Measurements from ENCODE around the gene MAGI2. TPM values are rescaled to one million over a fixed set of nuclear protein-coding genes. Genes with fewer than 3 reads are reported as not detected.

MAGI2 gene
- total and polyA plus RNA-seq, 8 donors = 6.1 to 9.2 (median 7.1) TPM

- Histone ChIP-seq H3K4me3 (no peak overlapping the region), H3K36me3 (no peaks in the 10 kb centered on the region), H3K4me1 (no peaks in the 10 kb centered on the region), H3K9me3 (no peaks in the 10 kb centered on the region), H3K27ac (no peak overlapping the region), H3K27me3 (no peaks in the 10 kb centered on the region)
- intact Hi-C loops (cut with DNase I) = no loop called here
- no peak for TF ChIP-seq CTCF (IDR thresholded peaks at IDR 0.05)
- no peak for ATAC-seq
- no peak for DNase-seq
Measured at GRCh38 chr7:79240413-79240812, 213.1 kb downstream of the MAGI2 start.

- Histone ChIP-seq H3K27ac (no peak overlapping the region), H3K4me1 (no peaks in the 10 kb centered on the region), H3K4me3 (no peak overlapping the region), H3K36me3 (no peaks in the 10 kb centered on the region), H3K27me3 (no peaks in the 10 kb centered on the region), H3K9me3 (no peaks in the 10 kb centered on the region)
- no peak for TF ChIP-seq CTCF (IDR thresholded peaks at IDR 0.05)
- no peak for DNase-seq
- no peak for ATAC-seq
- intact Hi-C loops (cut with DNase I) = no loop called here
Measured at GRCh38 chr7:79236352-79237028, 217.0 kb downstream of the MAGI2 start.

GRCh38 chr7:79227044-79227443, 226.4 kb downstream of the MAGI2 start:
- no peaks in the 10 kb centered on the region for H3K9me3 ChIP-seq
- no peaks in the 10 kb centered on the region for H3K27me3 ChIP-seq
- no peak overlapping the region for H3K27ac ChIP-seq
- no peak for TF ChIP-seq CTCF (IDR thresholded peaks at IDR 0.05)
- ATAC-seq (no peak), DNase-seq (no peak)
- H3K36me3 ChIP-seq = no peaks in the 10 kb centered on the region
- no peaks in the 10 kb centered on the region for H3K4me1 ChIP-seq
- intact Hi-C loops (cut with DNase I) = no loop called here
- H3K4me3 ChIP-seq = no peak overlapping the region

- no peak for ATAC-seq
- Histone ChIP-seq H3K27ac (no peak overlapping the region), H3K4me1 (no peaks in the 10 kb centered on the region), H3K9me3 (no peaks in the 10 kb centered on the region), H3K4me3 (no peak overlapping the region), H3K36me3 (no peaks in the 10 kb centered on the region), H3K27me3 (no peaks in the 10 kb centered on the region)
- DNase-seq = no peak
- intact Hi-C loops (cut with DNase I) = no loop called here
- no peak for TF ChIP-seq CTCF (IDR thresholded peaks at IDR 0.05)
Measured at GRCh38 chr7:79221211-79221610, 232.3 kb downstream of the MAGI2 start.

GRCh38 chr7:79217976-79218626, 235.4 kb downstream of the MAGI2 start:
- no peak overlapping the region for H3K4me3 ChIP-seq
- H3K27ac ChIP-seq = no peak overlapping the region
- H3K36me3 ChIP-seq = no peaks in the 10 kb centered on the region
- no peaks in the 10 kb centered on the region for H3K4me1 ChIP-seq
- intact Hi-C loops (cut with DNase I) = no loop called here
- no peak for ATAC-seq
- DNase-seq = no peak
- H3K9me3 ChIP-seq = no peaks in the 10 kb centered on the region
- H3K27me3 ChIP-seq = no peaks in the 10 kb centered on the region
- no peak for TF ChIP-seq CTCF (IDR thresholded peaks at IDR 0.05)

Data from left lung (tissue), 10 donors.